Epithelial cell of proximal tubule (primary cell): ENCODE measurements around the gene CCDC117. TPM values are rescaled to one million over a fixed set of nuclear protein-coding genes. Genes with fewer than 3 reads are reported as not detected.

ENCODE experiments used
- DNase-seq: peaks from one replicate; pipeline ENCODE4 v3.0.0-alpha.2; 2011; ENCODE audit warnings: low read depth
- H3K4me3 ChIP-seq: 2 replicates; pipeline ENCODE4 v1.5.1; 2011; ENCODE audit warnings: low read depth, mild to moderate bottlenecking, low read length
- total RNA-seq: library from RNA; depleted of rRNA; stranded (reverse); fragments of >200 nt; gene quantifications from 2 replicates; pipeline ENCODE4 v1.2.3, GENCODE V29; 2015
- TF ChIP-seq, protein P1 (sequence below): conservative IDR thresholded peaks from 2 replicates; pipeline ENCODE4 v1.5.1; 2012; ENCODE audit warnings: low read depth, mild to moderate bottlenecking, low read length

The CCDC117 gene
- total RNA-seq, 1 donor from 2014 or later, result 17.1 TPM

DNA sequence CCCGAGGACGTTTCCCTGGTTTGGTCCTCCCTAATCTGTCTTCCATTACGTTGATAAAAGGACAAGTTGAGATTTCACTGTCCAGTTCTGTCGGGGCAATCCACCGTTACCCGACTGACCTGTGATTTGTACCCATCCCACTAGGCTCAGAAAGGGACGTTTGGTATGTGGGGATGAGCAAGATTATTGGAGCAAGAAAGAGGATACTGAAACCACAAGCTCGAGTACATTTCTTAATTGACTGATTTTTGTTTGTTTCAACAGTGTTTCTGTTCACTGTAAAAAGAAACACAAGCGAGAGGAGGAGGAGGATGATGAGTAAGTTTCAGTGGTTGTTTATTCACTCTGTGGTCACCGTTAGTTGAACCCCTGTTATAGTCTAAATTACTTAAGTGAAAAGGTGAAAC lies 969 bp downstream of the CCDC117 start:
- peak overlapping the region; percentile 96 for H3K4me3 ChIP-seq
- peak; percentile 43 for DNase-seq
- TF ChIP-seq, protein P1, sequence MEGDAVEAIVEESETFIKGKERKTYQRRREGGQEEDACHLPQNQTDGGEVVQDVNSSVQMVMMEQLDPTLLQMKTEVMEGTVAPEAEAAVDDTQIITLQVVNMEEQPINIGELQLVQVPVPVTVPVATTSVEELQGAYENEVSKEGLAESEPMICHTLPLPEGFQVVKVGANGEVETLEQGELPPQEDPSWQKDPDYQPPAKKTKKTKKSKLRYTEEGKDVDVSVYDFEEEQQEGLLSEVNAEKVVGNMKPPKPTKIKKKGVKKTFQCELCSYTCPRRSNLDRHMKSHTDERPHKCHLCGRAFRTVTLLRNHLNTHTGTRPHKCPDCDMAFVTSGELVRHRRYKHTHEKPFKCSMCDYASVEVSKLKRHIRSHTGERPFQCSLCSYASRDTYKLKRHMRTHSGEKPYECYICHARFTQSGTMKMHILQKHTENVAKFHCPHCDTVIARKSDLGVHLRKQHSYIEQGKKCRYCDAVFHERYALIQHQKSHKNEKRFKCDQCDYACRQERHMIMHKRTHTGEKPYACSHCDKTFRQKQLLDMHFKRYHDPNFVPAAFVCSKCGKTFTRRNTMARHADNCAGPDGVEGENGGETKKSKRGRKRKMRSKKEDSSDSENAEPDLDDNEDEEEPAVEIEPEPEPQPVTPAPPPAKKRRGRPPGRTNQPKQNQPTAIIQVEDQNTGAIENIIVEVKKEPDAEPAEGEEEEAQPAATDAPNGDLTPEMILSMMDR, result no peak

DNA sequence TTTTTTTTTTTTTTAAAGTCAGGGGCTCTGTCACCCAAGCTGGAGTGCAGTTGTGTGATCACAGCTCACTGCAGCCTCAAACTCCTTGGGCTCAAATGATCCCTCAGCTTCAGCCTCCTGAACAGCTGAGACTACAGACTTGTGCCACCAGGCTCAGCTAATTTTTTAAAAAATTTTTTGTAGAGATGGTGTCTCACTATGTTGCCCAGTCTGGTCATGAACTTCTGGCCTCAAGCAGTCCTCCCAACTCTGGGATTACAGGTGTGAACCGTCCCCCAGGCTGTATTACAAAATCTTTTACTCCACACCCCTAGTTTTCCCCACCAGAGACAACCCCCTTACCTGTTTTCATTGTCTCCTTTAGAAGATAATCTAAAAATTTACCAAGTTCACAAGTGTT lies 1.9 kb downstream of the CCDC117 start:
- no peak for DNase-seq
- no peak overlapping the region for H3K4me3 ChIP-seq
- TF ChIP-seq, protein P1, result no peak

DNA sequence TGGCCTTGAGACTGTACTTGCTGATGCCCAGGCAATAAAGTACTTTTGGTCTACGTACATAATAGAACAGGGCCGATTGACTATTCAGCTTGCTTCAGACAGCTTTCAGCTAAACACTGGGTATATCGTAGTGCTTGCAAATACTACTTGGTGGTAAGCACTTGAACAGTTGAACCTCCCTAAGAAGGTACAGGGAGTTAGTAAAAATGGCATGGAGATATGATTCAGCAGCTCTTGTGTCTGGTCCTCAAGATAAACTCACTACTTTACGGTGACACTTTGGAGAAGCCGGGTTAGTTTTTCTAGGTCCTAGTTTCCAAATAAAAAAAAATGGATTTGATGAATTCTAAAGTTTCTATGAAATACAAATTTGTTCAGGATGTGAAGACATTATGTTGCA lies 7.3 kb downstream of the CCDC117 start:
- no peak overlapping the region for H3K4me3 ChIP-seq
- TF ChIP-seq, protein P1, result no peak
- no peak for DNase-seq

DNA sequence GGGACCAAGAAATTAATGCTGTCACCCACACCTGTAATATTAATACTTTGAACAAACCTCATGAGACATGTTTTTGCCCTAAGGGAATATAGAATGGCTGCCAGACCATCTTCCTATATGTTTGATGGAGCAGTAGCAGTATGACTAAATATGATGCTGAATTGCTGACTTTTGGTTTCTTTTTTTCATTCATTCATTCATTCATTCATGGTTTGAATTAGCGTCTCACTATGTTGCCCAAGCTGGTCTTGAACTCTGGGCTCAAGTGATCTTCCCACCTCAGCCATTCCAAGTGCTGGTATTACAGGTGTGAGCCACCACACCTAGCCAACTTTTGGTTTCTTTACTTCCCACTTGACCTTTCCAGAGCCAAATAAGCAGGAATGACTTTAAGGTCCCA lies 7.8 kb downstream of the CCDC117 start:
- DNase-seq, result no peak
- no peak overlapping the region for H3K4me3 ChIP-seq
- TF ChIP-seq, protein P1, result no peak

DNA sequence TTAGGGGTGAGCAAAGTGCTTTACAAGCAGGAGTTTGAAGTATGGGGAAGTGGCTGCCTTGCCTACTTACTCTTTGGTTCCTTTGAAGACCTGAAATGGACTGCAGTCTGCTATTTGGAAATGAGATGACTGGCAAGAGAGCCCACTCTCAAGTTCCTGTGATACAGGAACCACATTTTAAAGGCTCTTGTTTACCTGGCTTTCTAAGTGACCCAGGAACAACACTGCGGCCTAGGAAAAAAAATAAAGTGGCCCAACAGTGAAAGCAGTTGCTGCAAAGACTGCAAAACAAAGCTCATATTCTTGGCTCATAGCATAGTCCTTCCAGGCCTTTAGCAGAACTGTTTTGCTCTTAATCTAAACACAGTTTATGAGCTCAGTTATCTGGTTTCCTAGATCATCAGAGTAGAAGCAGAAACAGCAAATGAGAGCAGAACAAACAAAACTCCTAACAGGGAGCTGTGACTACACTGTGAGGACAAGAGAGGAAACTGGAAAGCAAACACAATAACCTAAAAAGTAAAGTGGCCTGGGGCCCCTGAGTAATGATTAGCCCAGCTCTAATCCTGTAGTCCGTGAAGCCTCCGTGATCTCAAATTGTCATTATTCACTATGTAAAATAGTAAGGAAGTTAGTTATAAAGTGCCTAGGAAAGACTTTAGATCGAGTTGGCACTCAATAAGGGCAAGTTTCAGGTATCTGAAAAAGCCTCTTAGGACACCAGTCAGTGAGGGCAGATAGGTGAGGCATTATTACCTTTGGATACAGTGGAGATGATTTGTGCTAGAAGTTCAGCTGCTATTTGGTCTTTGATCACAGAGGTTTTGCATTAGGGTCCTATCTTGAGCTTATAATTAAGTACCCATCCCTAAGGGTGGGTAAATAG lies 11.5 kb downstream of the CCDC117 start:
- no peak overlapping the region for H3K4me3 ChIP-seq
- no peak for DNase-seq
- TF ChIP-seq, protein P1, result no peak

DNA sequence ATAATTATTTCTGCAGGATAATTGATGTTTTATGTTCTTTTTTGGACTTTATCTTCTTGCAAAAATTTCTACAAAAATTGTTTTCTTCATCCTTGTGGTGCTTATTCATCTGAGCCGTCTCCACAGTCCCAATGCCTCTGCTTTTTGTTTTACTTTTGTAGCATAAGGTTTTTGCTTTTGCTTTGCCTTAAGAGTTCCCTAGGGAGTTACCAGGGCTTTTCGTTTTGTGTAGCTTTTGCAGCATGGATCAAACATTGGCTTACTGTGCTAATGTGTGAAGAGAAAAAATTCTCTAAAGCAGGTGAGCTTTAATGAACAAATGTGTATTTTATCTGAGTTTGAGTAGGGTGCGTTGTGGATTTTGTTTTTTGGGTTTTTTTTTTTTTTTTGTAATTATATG lies 16.1 kb downstream of the CCDC117 start:
- TF ChIP-seq, protein P1, result no peak
- DNase-seq, result no peak
- no peak overlapping the region for H3K4me3 ChIP-seq

DNA sequence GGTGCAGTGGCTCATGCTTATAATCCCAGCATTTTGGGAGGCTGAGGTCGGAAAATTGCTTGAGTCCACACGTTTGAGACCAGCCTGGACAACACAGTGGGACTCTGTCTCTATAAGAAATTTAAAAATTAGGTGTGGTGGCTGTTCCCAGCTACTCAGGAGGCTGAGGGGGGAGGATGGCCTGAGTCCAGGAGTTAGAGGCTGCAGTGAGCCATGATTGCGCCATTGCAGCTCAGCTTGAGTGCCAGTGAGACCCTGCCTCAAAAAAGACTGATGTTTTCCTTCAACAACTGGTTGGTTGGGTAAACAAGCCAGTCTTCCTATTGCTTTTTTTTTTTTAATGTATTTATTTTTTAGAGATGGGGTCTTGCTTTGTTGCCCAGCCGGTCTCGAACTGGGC lies 18.6 kb downstream of the CCDC117 start:
- no peak overlapping the region for H3K4me3 ChIP-seq
- TF ChIP-seq, protein P1, result no peak
- no peak for DNase-seq
